Keratinocyte (primary cell): ENCODE measurements around the gene FTH1. TPM values are rescaled to one million over a fixed set of nuclear protein-coding genes. Genes with fewer than 3 reads are reported as not detected.

Experiments
- DNase-seq: peaks from one replicate; pipeline ENCODE4 v3.0.0-alpha.2; 2011; ENCODE audit warnings: low read depth, missing footprints, low spot score
- FAIRE-seq: peaks from 2 replicates; lab custom pipeline; 2011; peaks lifted over from hg19 to GRCh38; lab: Jason Lieb, UNC
- H2AFZ ChIP-seq: 2 replicates; pipeline ENCODE4 v1.6.0; 2012; ENCODE audit warnings: low read length, control low read depth, inconsistent platforms; ENCODE audit not compliant: control insufficient read depth
- H3K27ac ChIP-seq: 2 replicates; pipeline ENCODE4 v1.5.1; 2011; ENCODE audit warnings: low read length; ENCODE audit not compliant: control insufficient read depth, insufficient read depth
- H3K27me3 ChIP-seq: 3 replicates; pipeline ENCODE4 v1.6.0; 2011; ENCODE audit warnings: low read length; ENCODE audit not compliant: control insufficient read depth, insufficient read depth; ENCODE audit errors: extremely low read depth
- H3K36me3 ChIP-seq, 2 experiments: 2 replicates in 1 of 2; 3 replicates in 1 of 2; pipeline ENCODE4 v1.5.1; 2011; ENCODE audit warnings: low read length in 2 of 2, mild to moderate bottlenecking in 1 of 2; ENCODE audit not compliant: control insufficient read depth in 2 of 2, insufficient read depth in 2 of 2; ENCODE audit errors: extremely low read depth in 1 of 2
- H3K4me1 ChIP-seq: 3 replicates; pipeline ENCODE4 v1.5.1; 2011; ENCODE audit warnings: low read length; ENCODE audit not compliant: control insufficient read depth, insufficient read depth; ENCODE audit errors: extremely low read depth
- H3K4me2 ChIP-seq: 3 replicates; pipeline ENCODE4 v1.6.0; 2011; ENCODE audit warnings: low read depth, low read length; ENCODE audit not compliant: control insufficient read depth, insufficient read depth; ENCODE audit errors: extremely low read depth
- H3K4me3 ChIP-seq, 3 experiments: fragments of 200-600 bp in 1 of 3; sonication (generic) in 1 of 3; 2 replicates in 2 of 3; 3 replicates in 1 of 3; pipeline ENCODE4 v1.5.1; 2011 to 2016; ENCODE audit warnings: low read length in 3 of 3, mild to moderate bottlenecking in 3 of 3, control low read depth in 2 of 3, inconsistent platforms in 1 of 3, low read depth in 1 of 3, mixed read lengths in 1 of 3, mixed run types in 1 of 3, moderate library complexity in 1 of 3; ENCODE audit not compliant: control insufficient read depth in 2 of 3, insufficient read depth in 2 of 3; ENCODE audit errors: extremely low read depth in 1 of 3
- H3K79me2 ChIP-seq: 2 replicates; pipeline ENCODE4 v1.6.0; 2012; ENCODE audit warnings: low read length; ENCODE audit not compliant: control insufficient read depth, insufficient read depth
- H3K9ac ChIP-seq: 3 replicates; pipeline ENCODE4 v1.6.0; 2011; ENCODE audit warnings: low read length; ENCODE audit not compliant: control insufficient read depth, insufficient read depth; ENCODE audit errors: extremely low read depth
- H3K9me1 ChIP-seq: 3 replicates; pipeline ENCODE4 v1.6.0; 2011; ENCODE audit warnings: low read length; ENCODE audit not compliant: control insufficient read depth, insufficient read depth; ENCODE audit errors: extremely low read depth
- H3K9me3 ChIP-seq: 2 replicates; pipeline ENCODE4 v1.5.1; 2012; ENCODE audit warnings: low read depth, low read length; ENCODE audit not compliant: control insufficient read depth
- H4K20me1 ChIP-seq: 3 replicates; pipeline ENCODE4 v1.6.0; 2011; ENCODE audit warnings: low read length; ENCODE audit not compliant: control insufficient read depth, insufficient read depth; ENCODE audit errors: extremely low read depth
- EZH2 ChIP-seq: IDR thresholded peaks from one replicate; pipeline ENCODE4 v1.6.1; 2012; ENCODE audit warnings: inconsistent platforms, mild to moderate bottlenecking, low read length, moderate library complexity
- dilution Hi-C: fragments of 300-500 bp; cut with MboI; formaldehyde crosslinking; loops from one replicate; pipeline ENCODE4 v1.7.0; 2020; ENCODE audit warnings: low sequenced_read_pairs; ENCODE audit not compliant: extremely low pct_ligation_motif_present
- polyA plus RNA-seq, 5 experiments: library from polyadenylated mRNA; depleted of rRNA in 3 of 5; stranded (reverse) in 3 of 5; stranded (forward) in 1 of 5; unstranded in 1 of 5; fragments of >200 nt; gene quantifications; 1 replicate in 1 of 5; 2 replicates in 3 of 5; 3 replicates in 1 of 5; pipeline versions ENCODE4 v1.2.1 to v1.2.3, GENCODE V29; 2011 to 2012; ENCODE audit warnings: missing spikeins in 2 of 5, low read depth in 1 of 5, low replicate concordance in 1 of 5
- TF ChIP-seq, protein P1 (sequence below), 3 experiments: IDR thresholded peaks in 1 of 3; conservative IDR thresholded peaks in 1 of 3; optimal IDR thresholded peaks in 1 of 3; 2 replicates in 2 of 3; 3 replicates in 1 of 3; pipeline versions ENCODE3 to v1.5.1; 2011; ENCODE audit warnings: low read length in 3 of 3, mild to moderate bottlenecking in 3 of 3, moderate library complexity in 2 of 3, control low read depth in 1 of 3, inconsistent platforms in 1 of 3; ENCODE audit not compliant: insufficient read depth in 2 of 3; ENCODE audit errors: extremely low read depth in 1 of 3

The FTH1 gene
- polyA plus RNA-seq, 1 donor (not counting 4 experiments of a cell fraction or from before 2014, with no cell fraction given) = 1,058 TPM

DNA sequence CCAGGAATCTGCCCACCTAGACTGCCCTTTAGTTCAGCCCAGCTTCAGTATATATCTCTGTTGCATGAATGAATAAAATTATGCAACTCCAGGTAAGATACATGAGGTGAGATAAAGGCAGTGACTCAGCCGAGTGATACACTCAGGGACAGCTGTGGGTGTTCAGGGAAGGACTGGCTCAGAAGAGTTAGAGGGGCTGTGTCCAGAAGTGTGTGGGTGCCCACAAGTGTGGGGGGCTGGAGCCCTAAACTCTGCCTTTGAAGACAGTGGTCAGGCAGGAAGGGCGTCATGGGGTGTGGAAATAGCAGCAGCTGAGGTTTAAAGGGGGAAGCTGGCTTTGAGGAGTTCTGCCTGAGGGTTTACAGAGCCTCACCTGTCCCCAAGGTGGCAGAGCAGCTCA is 8.3 kb downstream of the FTH1 start:
- H3K27ac ChIP-seq = peak overlapping the region; percentile 51
- H3K27me3 ChIP-seq = peaks cover 13% of the 10 kb centered on the region
- no peaks in the 10 kb centered on the region for H3K9me1 ChIP-seq
- dilution Hi-C loops = no loop called here
- H3K4me1 ChIP-seq = peaks cover 9% of the 10 kb centered on the region
- H3K4me3 ChIP-seq = no peak overlapping the region
- no peaks in the 10 kb centered on the region for H3K79me2 ChIP-seq
- no peak overlapping the region for H3K9ac ChIP-seq
- peaks cover 5 to 6% of the 10 kb centered on the region in 2 experiments for H3K36me3 ChIP-seq
- H3K4me2 ChIP-seq = no peak overlapping the region
- peaks cover 3% of the 10 kb centered on the region for H4K20me1 ChIP-seq
- no peak overlapping the region for H2AFZ ChIP-seq
- FAIRE-seq (no peak), DNase-seq (no peak)
- no peak for TF ChIP-seq EZH2
- TF ChIP-seq, protein P1, sequence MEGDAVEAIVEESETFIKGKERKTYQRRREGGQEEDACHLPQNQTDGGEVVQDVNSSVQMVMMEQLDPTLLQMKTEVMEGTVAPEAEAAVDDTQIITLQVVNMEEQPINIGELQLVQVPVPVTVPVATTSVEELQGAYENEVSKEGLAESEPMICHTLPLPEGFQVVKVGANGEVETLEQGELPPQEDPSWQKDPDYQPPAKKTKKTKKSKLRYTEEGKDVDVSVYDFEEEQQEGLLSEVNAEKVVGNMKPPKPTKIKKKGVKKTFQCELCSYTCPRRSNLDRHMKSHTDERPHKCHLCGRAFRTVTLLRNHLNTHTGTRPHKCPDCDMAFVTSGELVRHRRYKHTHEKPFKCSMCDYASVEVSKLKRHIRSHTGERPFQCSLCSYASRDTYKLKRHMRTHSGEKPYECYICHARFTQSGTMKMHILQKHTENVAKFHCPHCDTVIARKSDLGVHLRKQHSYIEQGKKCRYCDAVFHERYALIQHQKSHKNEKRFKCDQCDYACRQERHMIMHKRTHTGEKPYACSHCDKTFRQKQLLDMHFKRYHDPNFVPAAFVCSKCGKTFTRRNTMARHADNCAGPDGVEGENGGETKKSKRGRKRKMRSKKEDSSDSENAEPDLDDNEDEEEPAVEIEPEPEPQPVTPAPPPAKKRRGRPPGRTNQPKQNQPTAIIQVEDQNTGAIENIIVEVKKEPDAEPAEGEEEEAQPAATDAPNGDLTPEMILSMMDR (optimal IDR thresholded peaks at IDR 0.05 in 1 of 3, IDR thresholded peaks at IDR 0.05 in 1 of 3, conservative IDR thresholded peaks at IDR 0.05 in 1 of 3; ENCODE audit: extremely low read depth in 1 of 3, insufficient read depth in 2 of 3, low read length in 3 of 3) = peak in 1 of 3 experiments; percentile 30
- no peaks in the 10 kb centered on the region for H3K9me3 ChIP-seq

DNA sequence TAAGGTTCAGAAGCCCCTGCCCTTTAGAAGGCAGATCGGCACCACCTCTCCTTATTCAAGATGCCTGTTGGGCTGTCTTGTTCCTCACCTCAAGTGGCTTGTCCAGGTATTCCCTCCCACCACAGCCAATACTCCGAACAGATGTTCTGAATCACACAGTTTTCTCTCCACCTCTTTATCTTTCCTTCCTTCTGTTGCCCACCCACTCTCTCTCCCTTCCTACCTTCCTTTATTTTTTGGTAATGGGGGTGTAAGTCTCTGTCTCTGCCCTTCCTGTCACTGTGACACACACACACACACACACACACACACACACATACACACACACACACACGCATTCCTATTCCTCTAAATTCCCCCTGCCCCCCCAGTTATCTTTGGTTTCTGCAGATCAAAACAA is 8.8 kb downstream of the FTH1 start:
- Histone ChIP-seq H3K36me3 (peaks cover 2 to 3% of the 10 kb centered on the region in 2 experiments), H3K9ac (no peak overlapping the region), H3K4me3 (no peak overlapping the region), H3K4me1 (peaks cover 9% of the 10 kb centered on the region), H3K4me2 (no peak overlapping the region), H3K79me2 (no peaks in the 10 kb centered on the region), H3K9me3 (no peaks in the 10 kb centered on the region), H2AFZ (no peak overlapping the region), H3K27ac (peak overlapping the region; percentile 51), H4K20me1 (peaks cover 3% of the 10 kb centered on the region), H3K27me3 (peaks cover 13% of the 10 kb centered on the region), H3K9me1 (no peaks in the 10 kb centered on the region)
- DNase-seq (no peak), FAIRE-seq (no peak)
- TF ChIP-seq, protein P1 (optimal IDR thresholded peaks at IDR 0.05 in 1 of 3, IDR thresholded peaks at IDR 0.05 in 1 of 3, conservative IDR thresholded peaks at IDR 0.05 in 1 of 3; ENCODE audit: extremely low read depth in 1 of 3, insufficient read depth in 2 of 3, low read length in 3 of 3) = no peak
- TF ChIP-seq EZH2 = no peak
- dilution Hi-C loops = no loop called here
